Activated CD4-positive, alpha-beta T cell treated with anti-CD3 and anti-CD28 coated beads for 4 hours (primary cell): Measurements from ENCODE around the gene EHMT1.
A peak's percentile ranks its signal among the peaks of the same experiment; 100 is the strongest.

ENCODE experiments used
- DNase-seq, 2 donors: peaks; one replicate each; pipeline ENCODE4 v3.0.0-alpha.2; 2020

Gene EHMT1

GRCh38 chr9:137647096-137647714 lies 28.4 kb downstream of the EHMT1 start:
- DNase-seq: no peak

GRCh38 chr9:137648396-137648795 lies 29.6 kb downstream of the EHMT1 start:
- no peak for DNase-seq

- no peak for DNase-seq
These were observed 30.7 kb downstream of the EHMT1 start for GRCh38 chr9:137649553-137649952.

- DNase-seq: no peak
These were observed 31.5 kb downstream of the EHMT1 start for GRCh38 chr9:137650259-137650658.

- DNase-seq: no peak
These were observed 32.0 kb downstream of the EHMT1 start for GRCh38 chr9:137650779-137651178.

GRCh38 chr9:137656416-137656815 lies 37.6 kb downstream of the EHMT1 start:
- no peak for DNase-seq

GRCh38 chr9:137657606-137658005 lies 38.8 kb downstream of the EHMT1 start:
- no peak for DNase-seq

GRCh38 chr9:137658781-137659180 lies 40.0 kb downstream of the EHMT1 start:
- DNase-seq: no peak

- DNase-seq: no peak
These were observed 41.3 kb downstream of the EHMT1 start for GRCh38 chr9:137660144-137660543.

- DNase-seq: no peak
These were observed 44.8 kb downstream of the EHMT1 start for GRCh38 chr9:137663584-137663983.

GRCh38 chr9:137664676-137665075 lies 45.9 kb downstream of the EHMT1 start:
- no peak for DNase-seq

- DNase-seq: no peak
These were observed 46.4 kb downstream of the EHMT1 start for GRCh38 chr9:137665226-137665625.

GRCh38 chr9:137665697-137666512 lies 47.1 kb downstream of the EHMT1 start:
- DNase-seq: no peak

- DNase-seq: no peak
These were observed 47.7 kb downstream of the EHMT1 start for GRCh38 chr9:137666513-137666822.

GRCh38 chr9:137666955-137667670 lies 48.3 kb downstream of the EHMT1 start:
- no peak for DNase-seq

GRCh38 chr9:137668203-137668602 lies 49.4 kb downstream of the EHMT1 start:
- DNase-seq: no peak

GRCh38 chr9:137669261-137669672 lies 50.5 kb downstream of the EHMT1 start:
- no peak for DNase-seq

GRCh38 chr9:137670391-137671195 lies 51.8 kb downstream of the EHMT1 start:
- no peak for DNase-seq

- DNase-seq: no peak
These were observed 52.4 kb downstream of the EHMT1 start for GRCh38 chr9:137671196-137671538.

GRCh38 chr9:137671721-137672120 lies 52.9 kb downstream of the EHMT1 start:
- DNase-seq: no peak

- peak; percentile 48 to 53 for DNase-seq
These were observed 54.3 kb downstream of the EHMT1 start for GRCh38 chr9:137672907-137673791.

GRCh38 chr9:137673886-137674285 lies 55.1 kb downstream of the EHMT1 start:
- DNase-seq: no peak
